Thyroid gland (tissue), 4 donors: ENCODE measurements around the gene MAGEC3. TPM values are rescaled to one million over a fixed set of nuclear protein-coding genes. Genes with fewer than 3 reads are reported as not detected.
"Not testable (repeated sequence)": the region's sequence is repeated elsewhere in the genome, so short reads cannot be mapped to it uniquely, and the experiment has no call there.

ENCODE experiments used
- DNase-seq, 2 donors: peaks; one replicate each; pipeline ENCODE4 v3.0.0-alpha.2; 2019
- H3K27ac ChIP-seq, 3 donors: fragments of 200-600 bp; sonication (generic); 1 replicate in 2 of 3; 2 replicates in 1 of 3; pipeline ENCODE4 v1.5.1; 2016 to 2019; ENCODE audit warnings: mild to moderate bottlenecking in 1 of 3, moderate library complexity in 1 of 3
- H3K27me3 ChIP-seq: fragments of 200-600 bp; sonication (generic); one replicate; pipeline ENCODE4 v1.5.1; 2019
- H3K36me3 ChIP-seq, 2 donors: fragments of 200-600 bp; sonication (generic); one replicate each; pipeline ENCODE4 v1.5.1; 2016 to 2019
- H3K4me1 ChIP-seq, 2 donors: fragments of 200-600 bp; sonication (generic); one replicate each; pipeline ENCODE4 v1.5.1; 2017 to 2019
- H3K4me3 ChIP-seq, 3 donors: fragments of 200-600 bp; sonication (generic); replicated peaks in 1 of 3; 1 replicate in 2 of 3; 2 replicates in 1 of 3; pipeline ENCODE4 v1.5.1; 2016; ENCODE audit warnings: mild to moderate bottlenecking in 1 of 3
- H3K9me3 ChIP-seq: fragments of 200-600 bp; sonication (generic); one replicate; pipeline ENCODE4 v1.5.1; 2017
- CTCF ChIP-seq, 6 experiments: fragments of 200-600 bp in 3 of 6; fragments of 450-650 bp in 3 of 6; sonication (generic) in 3 of 6; IDR thresholded peaks; one replicate each; pipeline ENCODE4 v1.5.1; 2016 to 2019; ENCODE audit warnings: antibody characterized with exemption in 6 of 6, mild to moderate bottlenecking in 2 of 6, inconsistent platforms in 1 of 6, moderate library complexity in 1 of 6
- POLR2A ChIP-seq, 2 donors: fragments of 450-650 bp; IDR thresholded peaks; one replicate each; pipeline ENCODE4 v1.6.1; 2017; ENCODE audit warnings: antibody characterized with exemption in 2 of 2, mild to moderate bottlenecking in 2 of 2, moderate library complexity in 1 of 2
- WGBS, 2 donors: methylation state at CpG; one replicate each; pipeline ENCODE4 v1.1.5; 2017; 5-methylcytosine and 5-hydroxymethylcytosine counted together
- intact Hi-C: fragments of 100-400 bp; cut with DNase I; formaldehyde crosslinking; loops from one replicate; pipeline ENCODE4 v1.15.1; 2023
- total RNA-seq, 4 donors: library from RNA; depleted of rRNA; stranded (reverse); fragments of >200 nt; gene quantifications; one replicate each; pipeline ENCODE4 v1.2.3, GENCODE V29; 2016

The MAGEC3 gene
- total RNA-seq, 4 donors from 2014 or later: 0.71 TPM; not detected in 3

GRCh38 chrX:141832247-141832646 is 5.9 kb upstream of the MAGEC3 start:
- no peaks in the 10 kb centered on the region for H3K9me3 ChIP-seq
- H3K36me3 ChIP-seq: no peaks in the 10 kb centered on the region
- no peak for DNase-seq
- no peak overlapping the region for H3K27ac ChIP-seq
- WGBS, 2 donors: 83 to 88% methylated on average over 3 of the region's 3 CpGs
- intact Hi-C loops: no loop called here
- H3K4me1 ChIP-seq: no peaks in the 10 kb centered on the region
- no peaks in the 10 kb centered on the region for H3K27me3 ChIP-seq
- H3K4me3 ChIP-seq: no peak overlapping the region
- TF ChIP-seq CTCF (IDR thresholded peaks at IDR 0.05) (no peak), POLR2A (IDR thresholded peaks at IDR 0.05) (no peak)

- DNase-seq: no peak
- Histone ChIP-seq H3K27ac (no peak overlapping the region), H3K36me3 (no peaks in the 10 kb centered on the region), H3K4me3 (no peak overlapping the region), H3K9me3 (no peaks in the 10 kb centered on the region), H3K4me1 (no peaks in the 10 kb centered on the region), H3K27me3 (no peaks in the 10 kb centered on the region)
- TF ChIP-seq POLR2A (IDR thresholded peaks at IDR 0.05) (no peak), CTCF (IDR thresholded peaks at IDR 0.05) (no peak)
- 80 to 91% methylated on average over 2 of the region's 2 CpGs for WGBS, 2 donors
- intact Hi-C loops: no loop called here
These were observed 1.7 kb downstream of the MAGEC3 start for GRCh38 chrX:141839856-141840255.

- Histone ChIP-seq H3K4me3 (no peak overlapping the region), H3K4me1 (no peaks in the 10 kb centered on the region), H3K27me3 (no peaks in the 10 kb centered on the region), H3K36me3 (no peaks in the 10 kb centered on the region), H3K9me3 (no peaks in the 10 kb centered on the region), H3K27ac (no peak overlapping the region)
- WGBS, 2 donors: 52 to 55% methylated on average over 3 of the region's 3 CpGs
- no peak for DNase-seq
- intact Hi-C loops: no loop called here
- no peak for TF ChIP-seq POLR2A (IDR thresholded peaks at IDR 0.05)
- no peak for TF ChIP-seq CTCF (IDR thresholded peaks at IDR 0.05)
These were observed 19.4 kb downstream of the MAGEC3 start for GRCh38 chrX:141857479-141857878.

- no peak overlapping the region for H3K4me3 ChIP-seq
- TF ChIP-seq CTCF (IDR thresholded peaks at IDR 0.05): no peak
- no peak for TF ChIP-seq POLR2A (IDR thresholded peaks at IDR 0.05)
- H3K27ac ChIP-seq: no peak overlapping the region
- intact Hi-C loops: no loop called here
- no peaks in the 10 kb centered on the region for H3K36me3 ChIP-seq
- no peaks in the 10 kb centered on the region for H3K27me3 ChIP-seq
- DNase-seq: no peak
- no peaks in the 10 kb centered on the region for H3K9me3 ChIP-seq
- no peaks in the 10 kb centered on the region for H3K4me1 ChIP-seq
- WGBS, 2 donors: 63 to 74% methylated on average over 5 of the region's 5 CpGs
These were observed 41.5 kb downstream of the MAGEC3 start for GRCh38 chrX:141879616-141880015.

GRCh38 chrX:141888811-141889210 is 50.7 kb downstream of the MAGEC3 start:
- H3K4me3 ChIP-seq, H3K27me3 ChIP-seq, H3K9me3 ChIP-seq, H3K4me1 ChIP-seq, intact Hi-C loops, H3K27ac ChIP-seq, DNase-seq, H3K36me3 ChIP-seq: not testable (repeated sequence)
- 90 to 94% methylated on average over 2 to 4 of the region's 5 CpGs for WGBS, 2 donors

- no peak for DNase-seq
- no peak for TF ChIP-seq CTCF (IDR thresholded peaks at IDR 0.05)
- no peak for TF ChIP-seq POLR2A (IDR thresholded peaks at IDR 0.05)
- H3K4me1 ChIP-seq: no peaks in the 10 kb centered on the region
- H3K27ac ChIP-seq: no peak overlapping the region
- H3K36me3 ChIP-seq: no peaks in the 10 kb centered on the region
- no peaks in the 10 kb centered on the region for H3K9me3 ChIP-seq
- intact Hi-C loops: no loop called here
- WGBS, 2 donors: 87 to 90% methylated on average over 6 to 7 of the region's 7 CpGs
- H3K27me3 ChIP-seq: no peaks in the 10 kb centered on the region
- no peak overlapping the region for H3K4me3 ChIP-seq
These were observed 56.6 kb downstream of the MAGEC3 start for GRCh38 chrX:141894733-141895132.
